IMR-90 (cell line): ENCODE measurements around the gene NT5DC3. TPM values are rescaled to one million over a fixed set of nuclear protein-coding genes. Genes with fewer than 3 reads are reported as not detected.

Experiments
- ATAC-seq: fragments of 200-7000 bp; cut with Tn5 transposase; 2 replicates; pipeline ENCODE4 v1.9.1; 2020; ENCODE audit warnings: low read depth, mild to moderate bottlenecking, moderate library complexity
- BruUV-seq: library from RNA; stranded (reverse); fragments of 400-500 nt; replicated peaks from 2 replicates; lab custom pipeline; 2021; lab: Mats Ljungman, UMichigan
- CTCF ChIA-PET: fragments of 300-600 bp; formaldehyde crosslinking; extraction: SDS; loops from one replicate; lab custom pipeline; 2021; ENCODE audit warnings: antibody characterized with exemption; lab: Yijun Ruan, JAX
- POLR2A ChIA-PET: fragments of 300-600 bp; sonication (Branson Sonifier 250); formaldehyde crosslinking; loops from one replicate; lab custom pipeline; 2022; ENCODE audit warnings: antibody characterized with exemption; ENCODE audit not compliant: unreplicated experiment; lab: Charles Lee
- DNase-seq: peaks from one replicate; pipeline ENCODE4 v3.0.0; 2013
- H2AFZ ChIP-seq: replicated peaks from 2 replicates; pipeline ENCODE3; 2013; ENCODE audit warnings: low read length, mild to moderate bottlenecking; ENCODE audit not compliant: poor library complexity
- H2AK5ac ChIP-seq: 2 replicates; pipeline ENCODE4 v1.6.1; 2013; ENCODE audit warnings: low read depth, low read length, inconsistent platforms
- H2AK9ac ChIP-seq: replicated peaks from 2 replicates; pipeline ENCODE3; 2013; ENCODE audit warnings: mild to moderate bottlenecking, low read depth, low read length, moderate library complexity; ENCODE audit not compliant: poor library complexity
- H2BK120ac ChIP-seq: 2 replicates; pipeline ENCODE4 v1.6.1; 2013; ENCODE audit warnings: low read depth, low read length, inconsistent platforms
- H2BK15ac ChIP-seq: 3 replicates; pipeline ENCODE4 v1.6.1; 2013; ENCODE audit warnings: low read depth, low read length, inconsistent platforms
- H2BK20ac ChIP-seq: 2 replicates; pipeline ENCODE4 v1.6.1; 2013; ENCODE audit warnings: low read depth, mild to moderate bottlenecking, inconsistent platforms, low read length, moderate library complexity
- H2BK5ac ChIP-seq: 2 replicates; pipeline ENCODE4 v1.6.1; 2013; ENCODE audit warnings: mild to moderate bottlenecking, low read depth, low read length, inconsistent platforms; ENCODE audit not compliant: poor library complexity, severe bottlenecking
- H3K14ac ChIP-seq: replicated peaks from 2 replicates; pipeline ENCODE4 v1.6.1; 2013; ENCODE audit warnings: low read depth, low read length, inconsistent platforms
- H3K18ac ChIP-seq: 2 replicates; pipeline ENCODE4 v1.6.1; 2013; ENCODE audit warnings: low read depth, low read length, control low read depth
- H3K23ac ChIP-seq: 2 replicates; pipeline ENCODE4 v1.6.1; 2013; ENCODE audit warnings: low read depth, low read length, inconsistent platforms
- H3K27ac ChIP-seq: 2 replicates; pipeline ENCODE4 v1.5.1; 2013; ENCODE audit warnings: mild to moderate bottlenecking, control low read depth, low read length; ENCODE audit not compliant: insufficient read depth
- H3K27me3 ChIP-seq: 2 replicates; pipeline ENCODE4 v1.6.1; 2013; ENCODE audit warnings: low read length; ENCODE audit not compliant: control insufficient read depth, insufficient read depth
- H3K36me3 ChIP-seq: 2 replicates; pipeline ENCODE4 v1.6.1; 2013; ENCODE audit warnings: low read length, mixed read lengths; ENCODE audit not compliant: control insufficient read depth, insufficient read depth
- H3K4ac ChIP-seq: 2 replicates; pipeline ENCODE4 v1.6.1; 2013; ENCODE audit warnings: low read depth, low read length, inconsistent platforms
- H3K4me1 ChIP-seq: 2 replicates; pipeline ENCODE4 v1.6.1; 2013; ENCODE audit warnings: low read length, mixed read lengths; ENCODE audit not compliant: control insufficient read depth, insufficient read depth
- H3K4me2 ChIP-seq: 2 replicates; pipeline ENCODE4 v1.6.1; 2013; ENCODE audit warnings: low read depth, mild to moderate bottlenecking, control low read depth, low read length, moderate library complexity
- H3K4me3 ChIP-seq: 2 replicates; pipeline ENCODE4 v1.5.1; 2013; ENCODE audit warnings: low read depth, mild to moderate bottlenecking, control low read depth, low read length, moderate library complexity; ENCODE audit not compliant: insufficient read depth
- H3K56ac ChIP-seq: 2 replicates; pipeline ENCODE4 v1.6.1; 2013; ENCODE audit warnings: low read length, inconsistent platforms; ENCODE audit not compliant: insufficient read depth; ENCODE audit errors: extremely low read depth
- H3K79me1 ChIP-seq, 2 experiments: 2 replicates each; pipeline ENCODE4 v1.6.1; 2013; ENCODE audit warnings: low read length in 2 of 2, inconsistent platforms in 1 of 2, low read depth in 1 of 2
- H3K9ac ChIP-seq: 2 replicates; pipeline ENCODE4 v1.6.1; 2013; ENCODE audit warnings: low read depth, low read length, control low read depth
- H3K9me1 ChIP-seq: 2 replicates; pipeline ENCODE4 v1.6.1; 2013; ENCODE audit warnings: low read length, inconsistent platforms; ENCODE audit not compliant: insufficient read depth
- H3K9me3 ChIP-seq: 2 replicates; pipeline ENCODE4 v1.6.1; 2013; ENCODE audit warnings: low read length; ENCODE audit not compliant: control insufficient read depth, insufficient read depth
- H4K20me1 ChIP-seq: 2 replicates; pipeline ENCODE4 v1.6.1; 2013; ENCODE audit warnings: low read length, inconsistent platforms; ENCODE audit not compliant: insufficient read depth
- H4K5ac ChIP-seq: 2 replicates; pipeline ENCODE4 v1.6.1; 2013; ENCODE audit warnings: mild to moderate bottlenecking, low read depth, low read length, control low read depth
- H4K8ac ChIP-seq, 2 experiments: 2 replicates each; pipeline ENCODE4 v1.6.1; 2013; ENCODE audit warnings: low read depth in 2 of 2, low read length in 2 of 2, control low read depth in 1 of 2, inconsistent platforms in 1 of 2
- H4K91ac ChIP-seq: 2 replicates; pipeline ENCODE4 v1.6.1; 2013; ENCODE audit warnings: low read depth, low read length, inconsistent platforms; ENCODE audit not compliant: insufficient read depth
- BHLHE40 ChIP-seq: fragments of 150-350 bp; IDR thresholded peaks from 2 replicates; pipeline ENCODE4 v1.6.1; 2016; ENCODE audit warnings: mild to moderate bottlenecking, low read depth, low read length
- CEBPB ChIP-seq: IDR thresholded peaks from 2 replicates; pipeline ENCODE4 v1.6.1; 2012; ENCODE audit warnings: low read depth, low read length, improper control_type of control experiment
- CHD1 ChIP-seq: IDR thresholded peaks from 2 replicates; pipeline ENCODE4 v1.6.1; 2012; ENCODE audit warnings: low read depth, low read length, improper control_type of control experiment
- FOS ChIP-seq: fragments of 150-350 bp; IDR thresholded peaks from 2 replicates; pipeline ENCODE4 v1.6.1; 2016; ENCODE audit warnings: low read depth, low read length
- MAFK ChIP-seq: IDR thresholded peaks from 2 replicates; pipeline ENCODE4 v1.6.1; 2012; ENCODE audit warnings: low read depth, low read length, improper control_type of control experiment
- MAZ ChIP-seq: IDR thresholded peaks from 2 replicates; pipeline ENCODE4 v1.6.1; 2012; ENCODE audit warnings: low read depth, mild to moderate bottlenecking, low read length, improper control_type of control experiment, moderate library complexity, borderline replicate concordance
- MXI1 ChIP-seq: IDR thresholded peaks from 2 replicates; pipeline ENCODE4 v1.6.1; 2012; ENCODE audit warnings: low read depth, mild to moderate bottlenecking, low read length, moderate library complexity, borderline replicate concordance
- NFE2L2 ChIP-seq: fragments of 150-350 bp; IDR thresholded peaks from 2 replicates; pipeline ENCODE4 v1.6.1; 2016; ENCODE audit warnings: low read depth, mild to moderate bottlenecking, low read length
- POLR2A ChIP-seq: IDR thresholded peaks from 2 replicates; pipeline ENCODE4 v1.6.1; 2012; ENCODE audit warnings: mild to moderate bottlenecking, low read depth, low read length
- RAD21 ChIP-seq: IDR thresholded peaks from 2 replicates; pipeline ENCODE4 v1.6.1; 2012; ENCODE audit warnings: low read length, improper control_type of control experiment
- RCOR1 ChIP-seq: IDR thresholded peaks from 2 replicates; pipeline ENCODE4 v1.6.1; 2012; ENCODE audit warnings: mild to moderate bottlenecking, low read length, improper control_type of control experiment; ENCODE audit not compliant: insufficient replicate concordance
- RFX5 ChIP-seq: IDR thresholded peaks from 2 replicates; pipeline ENCODE4 v1.8.0; 2012; ENCODE audit warnings: low read depth, mild to moderate bottlenecking, low read length, moderate library complexity
- SMC3 ChIP-seq: fragments of 150-350 bp; IDR thresholded peaks from 2 replicates; pipeline ENCODE4 v1.6.1; 2016; ENCODE audit warnings: low read depth, mild to moderate bottlenecking, antibody characterized with exemption, low read length, moderate library complexity
- WGBS, 2 experiments: methylation state at CpG; one replicate each; pipeline versions ENCODE4 v1.1.5 to v1.1.7; 2013; ENCODE audit warnings: missing lambda C conversion rate in 2 of 2; ENCODE audit not compliant: insufficient read length in 1 of 2; ENCODE audit errors: extremely low coverage in 2 of 2; 5-methylcytosine and 5-hydroxymethylcytosine counted together
- dilution Hi-C: fragments of 300-500 bp; cut with HindIII; formaldehyde crosslinking; loops from one replicate; pipeline ENCODE4 v1.14.3; 2018; ENCODE audit warnings: low sequenced_read_pairs; ENCODE audit not compliant: unreplicated experiment
- in situ Hi-C: fragments of 300-500 bp; cut with MboI; formaldehyde crosslinking; loops from 3 replicates; pipeline ENCODE4 v1.14.3; 2019; ENCODE audit warnings: low sequenced_read_pairs, inconsistent platforms, mixed read lengths
- intact Hi-C: fragments of 100-400 bp; cut with micrococcal nuclease; formaldehyde crosslinking; loops from 2 replicates; pipeline ENCODE4 v1.10.0; 2022
- polyA plus RNA-seq, 3 experiments: library from polyadenylated mRNA; depleted of rRNA; stranded (reverse); fragments of >200 nt; gene quantifications; 2 replicates each; pipeline ENCODE4 v1.2.3, GENCODE V29; 2012; ENCODE audit warnings: low replicate concordance in 1 of 3
- total RNA-seq: library from RNA; depleted of rRNA; stranded (reverse); fragments of >200 nt; gene quantifications from 2 replicates; pipeline ENCODE4 v1.2.3, GENCODE V29; 2012
- TF ChIP-seq, protein P1 (sequence below): fragments of 150-350 bp; IDR thresholded peaks from 2 replicates; pipeline ENCODE4 v1.6.1; 2016; ENCODE audit warnings: low read depth, mild to moderate bottlenecking, low read length, moderate library complexity, borderline replicate concordance
- TF ChIP-seq, protein P2 (sequence below): fragments of 150-350 bp; IDR thresholded peaks from 2 replicates; pipeline ENCODE4 v1.6.1; 2017; ENCODE audit warnings: mild to moderate bottlenecking, antibody characterized with exemption, low read length, low read depth
- TF ChIP-seq, protein P3 (sequence below): conservative IDR thresholded peaks from 2 replicates; pipeline ENCODE4 v1.5.1; 2012; ENCODE audit warnings: mild to moderate bottlenecking, low read depth, low read length, improper control_type of control experiment

The NT5DC3 gene
- total and polyA plus RNA-seq, 2 of the 4 experiments (the other 2 are of a cell fraction): 7.3 to 17.6 TPM

DNA sequence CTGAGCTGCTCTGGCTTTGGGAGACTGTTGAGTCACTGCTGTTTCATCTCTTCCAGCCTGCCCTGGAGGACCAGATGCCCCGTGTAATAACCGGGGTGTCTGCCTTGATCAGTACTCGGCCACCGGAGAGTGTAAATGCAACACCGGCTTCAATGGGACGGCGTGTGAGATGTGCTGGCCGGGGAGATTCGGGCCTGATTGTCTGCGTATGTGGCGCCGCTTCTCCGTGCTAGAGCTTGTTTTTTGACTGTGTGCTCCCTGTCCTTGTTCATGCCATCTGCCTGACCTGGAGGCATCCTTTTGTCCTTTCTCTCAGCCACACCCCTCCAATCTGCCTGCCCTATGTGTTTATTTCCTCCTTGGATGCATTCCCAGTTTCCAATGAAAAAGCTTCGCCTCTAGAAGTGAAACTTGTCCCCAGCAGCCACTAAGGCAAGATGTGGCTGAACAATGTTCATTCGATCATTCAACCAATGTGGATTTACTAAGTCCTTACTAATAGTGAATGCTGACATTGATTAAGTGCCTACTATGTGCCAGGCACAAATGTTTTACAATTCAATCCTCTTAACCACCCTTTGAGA, 98.6 kb downstream of the NT5DC3 start:
- Histone ChIP-seq H3K23ac (no peak overlapping the region), H2AK5ac (no peak overlapping the region), H3K4me1 (no peaks in the 10 kb centered on the region), H2BK15ac (no peak overlapping the region), H2BK120ac (no peak overlapping the region), H3K9me1 (no peaks in the 10 kb centered on the region), H3K4me3 (no peak overlapping the region), H4K91ac (no peak overlapping the region), H4K20me1 (no peaks in the 10 kb centered on the region), H3K9ac (no peak overlapping the region), H2BK5ac (no peak overlapping the region), H2AFZ (no peak overlapping the region), H3K18ac (no peak overlapping the region), H3K14ac (no peak overlapping the region), H4K5ac (no peak overlapping the region), H3K36me3 (no peaks in the 10 kb centered on the region), H3K4me2 (no peak overlapping the region), H3K79me1 (no peaks in the 10 kb centered on the region), H3K56ac (no peak overlapping the region), H2BK20ac (no peak overlapping the region), H3K4ac (no peak overlapping the region), H4K8ac (no peak overlapping the region), H3K27ac (no peak overlapping the region), H3K27me3 (no peaks in the 10 kb centered on the region; the same call in 1 of the 2 replicates), H2AK9ac (no peak overlapping the region), H3K9me3 (no peaks in the 10 kb centered on the region)
- dilution Hi-C loops: no loop called here
- TF ChIP-seq RAD21: no peak
- TF ChIP-seq NFE2L2: no peak
- TF ChIP-seq POLR2A: no peak
- no peak for TF ChIP-seq FOS
- TF ChIP-seq MAZ: no peak
- TF ChIP-seq MXI1: no peak
- TF ChIP-seq RCOR1: no peak
- TF ChIP-seq BHLHE40: no peak
- TF ChIP-seq, protein P1, sequence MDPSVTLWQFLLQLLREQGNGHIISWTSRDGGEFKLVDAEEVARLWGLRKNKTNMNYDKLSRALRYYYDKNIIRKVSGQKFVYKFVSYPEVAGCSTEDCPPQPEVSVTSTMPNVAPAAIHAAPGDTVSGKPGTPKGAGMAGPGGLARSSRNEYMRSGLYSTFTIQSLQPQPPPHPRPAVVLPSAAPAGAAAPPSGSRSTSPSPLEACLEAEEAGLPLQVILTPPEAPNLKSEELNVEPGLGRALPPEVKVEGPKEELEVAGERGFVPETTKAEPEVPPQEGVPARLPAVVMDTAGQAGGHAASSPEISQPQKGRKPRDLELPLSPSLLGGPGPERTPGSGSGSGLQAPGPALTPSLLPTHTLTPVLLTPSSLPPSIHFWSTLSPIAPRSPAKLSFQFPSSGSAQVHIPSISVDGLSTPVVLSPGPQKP: no peak
- TF ChIP-seq, protein P2, sequence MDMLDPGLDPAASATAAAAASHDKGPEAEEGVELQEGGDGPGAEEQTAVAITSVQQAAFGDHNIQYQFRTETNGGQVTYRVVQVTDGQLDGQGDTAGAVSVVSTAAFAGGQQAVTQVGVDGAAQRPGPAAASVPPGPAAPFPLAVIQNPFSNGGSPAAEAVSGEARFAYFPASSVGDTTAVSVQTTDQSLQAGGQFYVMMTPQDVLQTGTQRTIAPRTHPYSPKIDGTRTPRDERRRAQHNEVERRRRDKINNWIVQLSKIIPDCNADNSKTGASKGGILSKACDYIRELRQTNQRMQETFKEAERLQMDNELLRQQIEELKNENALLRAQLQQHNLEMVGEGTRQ: no peak
- TF ChIP-seq CEBPB: no peak
- TF ChIP-seq RFX5: no peak
- TF ChIP-seq, protein P3, sequence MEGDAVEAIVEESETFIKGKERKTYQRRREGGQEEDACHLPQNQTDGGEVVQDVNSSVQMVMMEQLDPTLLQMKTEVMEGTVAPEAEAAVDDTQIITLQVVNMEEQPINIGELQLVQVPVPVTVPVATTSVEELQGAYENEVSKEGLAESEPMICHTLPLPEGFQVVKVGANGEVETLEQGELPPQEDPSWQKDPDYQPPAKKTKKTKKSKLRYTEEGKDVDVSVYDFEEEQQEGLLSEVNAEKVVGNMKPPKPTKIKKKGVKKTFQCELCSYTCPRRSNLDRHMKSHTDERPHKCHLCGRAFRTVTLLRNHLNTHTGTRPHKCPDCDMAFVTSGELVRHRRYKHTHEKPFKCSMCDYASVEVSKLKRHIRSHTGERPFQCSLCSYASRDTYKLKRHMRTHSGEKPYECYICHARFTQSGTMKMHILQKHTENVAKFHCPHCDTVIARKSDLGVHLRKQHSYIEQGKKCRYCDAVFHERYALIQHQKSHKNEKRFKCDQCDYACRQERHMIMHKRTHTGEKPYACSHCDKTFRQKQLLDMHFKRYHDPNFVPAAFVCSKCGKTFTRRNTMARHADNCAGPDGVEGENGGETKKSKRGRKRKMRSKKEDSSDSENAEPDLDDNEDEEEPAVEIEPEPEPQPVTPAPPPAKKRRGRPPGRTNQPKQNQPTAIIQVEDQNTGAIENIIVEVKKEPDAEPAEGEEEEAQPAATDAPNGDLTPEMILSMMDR: no peak
- no peak for TF ChIP-seq MAFK
- TF ChIP-seq SMC3: no peak
- no peak for TF ChIP-seq CHD1
- POLR2A ChIA-PET: no interaction called here
- WGBS, 2 experiments: 84% methylated on average over 13 of the region's 15 CpGs; no CpG with 5 or more reads in 1 of the 2 experiments
- CTCF ChIA-PET: no interaction called here
- intact Hi-C loops: no loop called here
- in situ Hi-C loops: no loop called here
- no peak for DNase-seq
- BruUV-seq: no TSS peak
- peak; percentile 65 for ATAC-seq
